Hippocampal formation (tissue), 2 donors: ENCODE measurements around the gene CEMIP2.

Experiments used
- DNase-seq, 2 donors: peaks; one replicate each; lab custom pipeline; 2025; lab: John Stamatoyannopoulos, UW

CEMIP2 gene

GRCh38 chr9:71769175-71770161, 1.2 kb upstream of the CEMIP2 start:
- peak; percentile 30 to 46 for DNase-seq

DNA sequence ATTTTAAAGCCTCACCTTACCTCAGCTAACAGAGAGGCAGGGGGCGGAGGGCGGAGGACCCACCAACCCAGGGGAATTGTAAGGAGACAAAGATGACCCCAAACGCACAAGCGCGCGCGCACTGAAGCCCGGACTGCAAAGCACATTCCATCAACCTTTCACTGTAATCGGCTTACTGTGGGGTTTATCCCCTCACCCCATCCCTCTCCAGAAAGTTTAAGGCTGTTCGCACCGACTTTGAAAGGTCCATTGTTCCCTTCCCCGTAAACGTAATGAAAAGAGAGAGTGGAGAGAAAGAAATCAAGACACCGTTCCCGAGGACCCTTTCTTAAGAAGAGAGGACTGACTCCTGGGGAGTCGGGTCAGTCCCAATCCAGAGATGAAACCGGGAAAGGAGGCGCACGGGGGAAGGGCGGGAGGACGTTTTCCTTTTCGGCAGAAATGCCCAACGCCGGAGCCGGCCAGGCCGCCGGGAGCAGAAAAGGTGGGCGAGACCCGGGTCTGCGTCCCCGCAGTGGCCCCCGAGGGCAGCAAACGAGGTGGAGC, 464 bp downstream of the CEMIP2 start:
- DNase-seq, result no peak

DNA sequence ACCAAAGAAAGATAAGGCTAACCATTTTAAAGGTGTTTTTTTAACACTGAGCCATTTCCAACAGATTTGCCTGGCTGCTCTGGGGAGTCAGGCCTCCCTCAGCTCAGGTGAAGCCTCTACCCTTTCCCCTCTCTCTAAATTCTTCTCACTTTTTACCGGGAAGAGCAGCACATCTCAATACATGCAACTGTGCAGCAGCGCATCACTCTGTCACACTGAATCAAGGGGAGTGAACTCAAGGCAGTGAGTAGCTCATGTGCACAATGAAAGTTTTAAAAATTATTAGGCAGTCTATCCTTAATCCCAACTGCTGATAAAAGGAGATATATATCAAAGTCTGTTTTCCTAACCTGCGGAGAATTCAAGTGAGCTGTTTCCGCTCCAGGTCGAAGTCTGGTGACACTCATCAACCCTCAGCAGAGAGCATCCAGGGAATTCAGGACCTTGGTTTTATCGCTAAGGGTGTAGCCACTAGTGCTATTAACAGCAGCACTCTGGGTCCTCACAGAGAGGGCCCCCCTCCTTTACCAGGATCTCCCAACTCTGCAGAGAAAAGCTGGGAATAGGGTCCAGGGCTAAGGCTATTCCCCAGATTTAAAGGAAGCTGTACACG, 1.0 kb downstream of the CEMIP2 start:
- DNase-seq, result no peak

GRCh38 chr9:71766663-71767062, 1.6 kb downstream of the CEMIP2 start:
- DNase-seq, result no peak

DNA sequence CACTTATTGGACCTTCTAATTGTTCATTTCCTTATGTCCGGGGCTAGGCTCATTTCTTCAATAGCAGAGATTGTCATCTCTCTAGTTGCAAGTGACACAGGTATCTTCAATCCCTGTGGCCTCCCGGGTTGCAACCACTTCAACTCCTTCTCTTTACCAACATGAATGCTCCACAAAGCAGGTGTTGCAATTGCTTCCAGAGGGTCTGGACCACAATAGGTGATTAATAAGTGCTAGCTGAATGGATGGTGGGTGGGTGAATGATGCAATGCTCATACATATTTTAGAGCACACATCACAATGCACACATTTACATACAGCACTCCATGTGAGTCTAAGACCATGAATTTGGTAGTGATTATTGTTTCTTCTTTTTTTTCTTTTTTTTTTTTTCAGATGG, 2.6 kb downstream of the CEMIP2 start:
- DNase-seq, result no peak

DNA sequence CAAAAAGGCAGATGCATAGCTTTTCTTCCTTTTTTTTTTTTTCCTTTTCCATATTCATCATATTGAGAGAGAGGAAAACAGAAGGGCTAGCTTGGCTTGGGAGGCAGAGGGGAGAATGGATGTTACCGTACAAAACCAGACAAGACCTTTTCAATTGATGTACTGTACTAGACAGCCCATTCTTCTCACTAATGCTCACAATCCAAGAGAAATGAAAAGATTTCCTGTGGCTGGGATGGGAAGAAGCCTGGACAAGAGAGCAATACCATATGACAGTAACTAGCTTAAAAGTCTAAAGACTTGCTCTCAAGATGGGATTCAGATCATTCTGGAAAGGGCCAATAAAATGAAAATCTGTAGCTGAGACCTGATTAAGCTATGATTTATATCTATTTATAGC, 3.4 kb downstream of the CEMIP2 start:
- no peak for DNase-seq

DNA sequence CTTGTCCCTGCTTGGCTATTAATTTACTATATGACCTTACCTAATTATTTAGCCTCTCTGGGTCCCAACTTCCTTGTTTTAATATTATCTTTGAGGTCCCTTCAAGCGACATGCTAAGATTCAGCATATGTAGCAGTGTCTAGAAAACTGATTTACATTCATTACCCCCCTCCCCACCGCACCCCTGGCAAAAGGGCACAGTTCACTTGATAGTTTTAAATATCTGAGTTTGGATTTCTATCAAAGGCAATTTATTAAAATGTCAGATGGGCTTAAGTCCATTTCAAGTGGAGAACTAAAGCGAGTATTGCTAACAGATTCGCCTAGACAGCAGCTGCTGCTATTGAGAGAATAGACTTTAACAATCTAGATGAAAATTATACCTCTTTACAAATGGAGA, 3.9 kb downstream of the CEMIP2 start:
- no peak for DNase-seq

DNA sequence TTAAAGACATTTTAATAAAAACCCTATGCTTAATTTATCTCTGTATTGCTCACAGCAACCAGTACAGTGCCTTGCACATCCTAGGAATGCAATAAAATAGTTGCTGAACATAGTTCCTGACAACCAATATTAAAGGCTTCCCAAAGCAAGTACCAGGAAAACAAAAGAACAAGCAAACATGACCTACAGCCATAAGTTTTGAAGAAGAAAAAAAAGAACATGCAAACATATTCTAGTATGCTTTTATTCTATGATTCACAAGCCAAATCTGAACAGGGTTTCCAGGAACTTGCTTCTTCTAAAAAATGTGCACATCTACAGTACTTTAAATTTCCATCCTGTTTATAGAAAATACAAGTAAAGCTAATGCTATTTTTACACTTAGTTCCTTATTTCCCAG, 4.5 kb downstream of the CEMIP2 start:
- no peak for DNase-seq

DNA sequence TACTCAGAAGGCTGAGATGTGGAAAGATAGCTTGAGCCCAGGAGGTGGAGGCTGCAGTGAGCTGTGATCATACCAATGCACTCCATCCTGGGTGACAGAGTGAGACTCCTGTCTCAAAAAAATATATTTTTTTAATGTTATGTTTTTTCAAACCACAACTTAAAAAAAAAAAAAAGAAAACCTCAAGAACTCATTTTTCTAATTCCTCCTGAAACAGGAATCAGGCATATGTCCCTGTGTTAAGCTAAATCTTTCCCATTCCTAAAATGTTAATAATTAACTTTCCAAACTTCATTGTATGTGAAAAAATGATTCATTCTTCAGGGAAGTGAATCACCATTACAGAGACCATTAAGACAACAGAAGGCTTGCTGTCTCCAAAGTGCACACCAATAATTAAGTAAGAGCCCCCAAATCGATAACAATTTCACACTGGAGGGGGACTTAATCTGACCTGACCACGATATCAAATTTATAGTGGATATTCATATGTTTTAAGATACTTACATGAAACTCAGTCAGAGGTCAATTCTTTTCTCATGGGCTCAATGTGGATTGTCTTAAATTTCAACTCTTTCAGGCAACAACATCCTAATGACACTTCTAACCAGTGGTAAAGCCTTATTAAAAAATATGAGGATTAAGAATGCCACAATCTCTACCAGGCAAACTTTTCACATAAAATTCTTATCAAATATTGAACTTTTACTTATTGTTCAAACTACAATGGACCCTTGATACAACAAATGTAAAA, 5.2 kb downstream of the CEMIP2 start:
- DNase-seq, result no peak

DNA sequence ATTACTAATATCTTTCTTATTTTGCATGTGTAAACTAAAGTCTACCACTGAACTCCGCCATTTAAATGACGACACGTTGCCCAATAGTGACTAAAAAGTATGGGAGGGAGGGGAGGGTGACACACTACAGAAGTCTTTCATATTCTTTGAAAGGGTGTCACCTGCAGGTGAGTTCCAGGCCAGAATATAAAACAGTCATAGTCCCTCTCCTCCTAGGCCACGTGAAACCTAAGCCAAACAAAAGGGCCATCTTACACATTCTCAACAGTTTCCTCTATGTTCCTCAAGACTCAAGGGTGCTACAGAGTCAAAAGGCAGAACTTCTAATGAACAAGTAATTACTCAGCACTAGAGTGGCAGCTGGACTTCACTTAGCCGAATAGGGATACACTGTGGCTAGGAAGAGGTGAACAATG, 6.4 kb downstream of the CEMIP2 start:
- no peak for DNase-seq

DNA sequence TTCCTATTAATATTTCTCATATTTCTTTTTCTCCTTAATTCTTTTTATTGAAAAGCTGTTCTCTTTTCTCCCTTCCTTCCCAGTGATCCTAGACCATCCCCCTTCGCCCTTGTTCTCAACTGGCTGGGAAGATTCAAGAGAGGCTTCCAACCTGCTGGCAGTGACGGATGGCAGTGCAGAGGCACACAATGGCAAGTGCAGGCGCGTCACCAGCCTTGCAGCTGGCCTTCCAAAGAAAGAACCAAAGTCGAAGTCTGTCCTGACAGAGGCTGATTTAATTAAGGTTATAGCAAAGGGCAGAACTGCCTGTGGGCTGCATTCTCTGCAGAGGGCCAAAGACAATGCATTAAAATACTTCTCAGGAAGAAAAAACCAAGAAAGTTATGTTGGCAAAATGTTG, 7.4 kb downstream of the CEMIP2 start:
- no peak for DNase-seq

- DNase-seq, result no peak
Observed at GRCh38 chr9:71758785-71759184, 9.5 kb downstream of the CEMIP2 start.

DNA sequence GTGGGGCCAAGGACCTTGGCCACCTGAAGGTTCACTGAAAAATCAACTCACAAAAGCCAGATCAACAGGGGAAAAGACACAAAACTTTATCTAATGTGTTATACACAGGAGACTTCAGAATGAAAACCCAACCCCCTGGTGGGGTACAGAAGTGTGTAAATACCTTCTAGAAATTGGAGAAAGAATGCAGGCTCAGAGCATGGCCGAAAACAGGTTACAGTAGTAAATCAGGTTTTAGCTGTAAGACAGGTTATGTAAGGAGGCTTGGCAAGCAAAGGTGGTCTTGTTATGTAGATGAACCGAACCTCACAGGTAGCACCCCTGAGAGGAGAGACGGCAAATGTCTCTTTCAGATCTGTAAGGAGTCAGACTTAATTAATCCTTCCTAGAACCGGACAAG, 10.0 kb downstream of the CEMIP2 start:
- DNase-seq, result no peak

DNA sequence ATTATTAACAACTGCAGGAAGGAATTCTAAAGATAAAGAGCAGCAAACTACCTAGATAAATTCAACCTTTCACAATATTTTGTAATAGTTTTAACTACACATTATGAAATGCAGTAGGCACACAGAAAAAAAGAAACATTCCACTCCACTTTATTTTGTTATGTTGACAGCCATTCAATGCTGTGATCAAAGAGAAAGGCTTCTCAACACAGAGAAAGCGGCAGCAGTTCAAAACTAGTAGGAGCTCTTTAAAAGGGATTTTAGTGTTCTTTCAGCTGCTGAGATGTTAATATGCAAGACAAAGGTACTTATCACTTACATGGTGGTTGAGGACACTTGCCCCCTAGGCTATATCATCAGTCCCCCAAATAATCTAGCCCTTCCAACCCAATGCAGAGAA, 11.6 kb downstream of the CEMIP2 start:
- DNase-seq, result no peak

- no peak for DNase-seq
Observed at GRCh38 chr9:71755869-71756268, 12.4 kb downstream of the CEMIP2 start.

- no peak for DNase-seq
Observed at GRCh38 chr9:71755230-71755629, 13.1 kb downstream of the CEMIP2 start.

- DNase-seq, result no peak
Observed at GRCh38 chr9:71754151-71754550, 14.2 kb downstream of the CEMIP2 start.

DNA sequence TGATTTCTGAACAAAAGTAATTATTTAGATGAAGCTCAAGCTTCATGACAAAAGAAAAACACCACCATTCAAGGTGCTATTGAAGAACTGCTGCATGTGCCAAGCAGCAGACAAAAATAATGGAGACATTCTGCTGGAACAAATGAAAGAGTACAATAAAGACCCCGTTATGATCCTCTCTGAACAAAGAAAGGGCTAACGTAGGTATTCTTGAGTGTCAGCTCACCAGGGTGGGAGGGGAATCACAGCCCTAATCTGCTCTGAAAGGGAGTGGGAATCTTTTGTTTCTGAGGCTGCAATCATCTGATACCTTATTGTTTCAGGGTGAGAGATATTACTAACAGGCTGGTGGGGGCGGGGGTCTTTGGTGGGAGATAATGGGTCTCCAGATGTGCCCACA, 15.4 kb downstream of the CEMIP2 start:
- DNase-seq, result no peak

DNA sequence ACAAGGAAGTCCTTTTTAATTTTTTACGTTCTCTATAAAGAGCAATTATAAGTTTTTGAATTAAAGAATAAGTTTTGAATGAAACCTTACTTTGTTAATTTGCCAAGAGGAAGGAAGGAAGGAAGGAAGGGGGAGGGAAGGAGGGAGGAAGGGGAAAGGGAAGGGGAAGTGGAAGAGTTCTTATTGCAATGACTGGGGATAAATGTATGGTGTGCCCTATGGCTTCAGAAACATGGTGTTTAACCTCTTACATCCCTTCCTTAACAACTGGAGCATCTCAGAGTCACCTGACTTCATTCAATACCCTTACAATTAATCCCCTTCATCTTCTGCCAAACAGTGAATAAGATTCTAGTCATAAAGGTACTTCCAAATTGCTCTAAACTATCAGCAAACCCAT, 16.0 kb downstream of the CEMIP2 start:
- DNase-seq, result no peak

GRCh38 chr9:71748280-71748743, 20.0 kb downstream of the CEMIP2 start:
- DNase-seq, result no peak

DNA sequence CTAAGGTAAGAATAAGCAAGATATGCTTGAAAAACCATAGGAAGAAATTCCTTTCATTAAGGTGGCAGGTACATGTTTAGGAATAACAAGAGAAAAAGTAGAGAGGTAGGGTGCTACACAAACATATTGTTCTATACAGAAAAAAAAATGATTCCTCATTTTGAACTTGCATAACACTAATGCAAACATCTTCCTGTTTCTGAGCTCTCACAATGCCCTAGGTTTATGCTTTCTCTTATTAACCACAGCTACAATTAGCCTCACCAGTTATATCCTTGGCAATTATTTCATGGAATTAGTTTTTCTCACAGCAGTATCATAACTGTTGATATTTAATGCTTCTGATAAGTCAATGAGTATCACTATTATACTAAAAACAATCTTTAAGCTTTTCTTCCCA, 20.7 kb downstream of the CEMIP2 start:
- no peak for DNase-seq

DNA sequence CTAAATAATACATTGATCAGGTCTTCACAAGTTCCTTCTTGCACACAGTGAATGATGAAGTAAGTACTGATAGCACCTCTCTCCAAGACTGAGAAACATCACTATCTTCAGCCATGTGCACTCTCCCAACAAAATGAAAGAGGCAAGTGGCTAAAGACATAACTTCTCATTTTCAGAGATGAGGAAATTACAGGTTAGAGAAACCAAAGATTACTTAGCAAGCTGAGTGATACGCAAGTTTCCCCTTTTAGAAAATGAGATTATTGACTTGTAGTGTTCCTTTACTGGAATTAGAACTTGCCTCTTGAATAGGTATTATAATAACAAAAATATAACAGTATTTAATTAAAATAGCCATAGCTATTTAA, 21.6 kb downstream of the CEMIP2 start:
- no peak for DNase-seq
